Measurements from ENCODE around the gene RAPGEF5. TPM values are rescaled to one million over a fixed set of nuclear protein-coding genes. Genes with fewer than 3 reads are reported as not detected.

RAPGEF5 gene
- total RNA-seq, 1 donor from 2014 or later, result 9.9 TPM

- TF ChIP-seq CTCF (IDR thresholded peaks at IDR 0.05; ENCODE audit: unreplicated experiment), result no peak
- Mint-ChIP-seq H3K4me3 (ENCODE audit: low read depth) (no peak overlapping the region), H3K4me1 (ENCODE audit: low read depth) (peaks cover 25% of the 10 kb centered on the region), H3K27me3 (no peaks in the 10 kb centered on the region), H3K9me3 (ENCODE audit: low read depth) (no peaks in the 10 kb centered on the region), H3K27ac (no peak overlapping the region), H3K36me3 (ENCODE audit: insufficient read depth) (no peaks in the 10 kb centered on the region)
- no peak for DNase-seq (ENCODE audit: low spot score, unreplicated experiment)
Observed at GRCh38 chr7:22331704-22332103, 25.2 kb downstream of the RAPGEF5 start.

GRCh38 chr7:22330903-22331302, 26.1 kb downstream of the RAPGEF5 start:
- no peaks in the 10 kb centered on the region for H3K27me3 Mint-ChIP-seq
- TF ChIP-seq CTCF (IDR thresholded peaks at IDR 0.05; ENCODE audit: unreplicated experiment), result no peak
- H3K27ac Mint-ChIP-seq, result peak overlapping the region; percentile 8
- no peak overlapping the region for H3K4me3 Mint-ChIP-seq (ENCODE audit: low read depth)
- DNase-seq (ENCODE audit: low spot score, unreplicated experiment), result no peak
- no peaks in the 10 kb centered on the region for H3K9me3 Mint-ChIP-seq (ENCODE audit: low read depth)
- H3K4me1 Mint-ChIP-seq (ENCODE audit: low read depth), result peaks cover 25% of the 10 kb centered on the region
- no peaks in the 10 kb centered on the region for H3K36me3 Mint-ChIP-seq (ENCODE audit: insufficient read depth)

- DNase-seq (ENCODE audit: low spot score, unreplicated experiment), result no peak
- Mint-ChIP-seq H3K4me1 (ENCODE audit: low read depth) (peaks cover 25% of the 10 kb centered on the region), H3K27ac (no peak overlapping the region), H3K9me3 (ENCODE audit: low read depth) (no peaks in the 10 kb centered on the region), H3K36me3 (ENCODE audit: insufficient read depth) (no peaks in the 10 kb centered on the region), H3K27me3 (no peaks in the 10 kb centered on the region), H3K4me3 (ENCODE audit: low read depth) (no peak overlapping the region)
- no peak for TF ChIP-seq CTCF (IDR thresholded peaks at IDR 0.05; ENCODE audit: unreplicated experiment)
Observed at GRCh38 chr7:22329816-22330524, 27.0 kb downstream of the RAPGEF5 start.

GRCh38 chr7:22326181-22326580, 30.8 kb downstream of the RAPGEF5 start:
- Mint-ChIP-seq H3K4me3 (ENCODE audit: low read depth) (no peak overlapping the region), H3K9me3 (ENCODE audit: low read depth) (no peaks in the 10 kb centered on the region), H3K27ac (no peak overlapping the region), H3K4me1 (ENCODE audit: low read depth) (peaks cover 13% of the 10 kb centered on the region), H3K27me3 (no peaks in the 10 kb centered on the region), H3K36me3 (ENCODE audit: insufficient read depth) (no peaks in the 10 kb centered on the region)
- no peak for DNase-seq (ENCODE audit: low spot score, unreplicated experiment)
- TF ChIP-seq CTCF (IDR thresholded peaks at IDR 0.05; ENCODE audit: unreplicated experiment), result no peak

GRCh38 chr7:22325671-22326070, 31.3 kb downstream of the RAPGEF5 start:
- Mint-ChIP-seq H3K36me3 (ENCODE audit: insufficient read depth) (no peaks in the 10 kb centered on the region), H3K27ac (no peak overlapping the region), H3K27me3 (no peaks in the 10 kb centered on the region), H3K4me3 (ENCODE audit: low read depth) (no peak overlapping the region), H3K9me3 (ENCODE audit: low read depth) (no peaks in the 10 kb centered on the region), H3K4me1 (ENCODE audit: low read depth) (peaks cover 13% of the 10 kb centered on the region)
- no peak for TF ChIP-seq CTCF (IDR thresholded peaks at IDR 0.05; ENCODE audit: unreplicated experiment)
- no peak for DNase-seq (ENCODE audit: low spot score, unreplicated experiment)

All from progenitor cell of endocrine pancreas (in vitro differentiated cells).